ENCODE results near the gene PITX3. TPM values are rescaled to one million over a fixed set of nuclear protein-coding genes. Genes with fewer than 3 reads are reported as not detected.

The PITX3 gene
- total and polyA plus RNA-seq, 2 experiments from 2014 or later: 0.34 TPM; not detected in 1

DNA sequence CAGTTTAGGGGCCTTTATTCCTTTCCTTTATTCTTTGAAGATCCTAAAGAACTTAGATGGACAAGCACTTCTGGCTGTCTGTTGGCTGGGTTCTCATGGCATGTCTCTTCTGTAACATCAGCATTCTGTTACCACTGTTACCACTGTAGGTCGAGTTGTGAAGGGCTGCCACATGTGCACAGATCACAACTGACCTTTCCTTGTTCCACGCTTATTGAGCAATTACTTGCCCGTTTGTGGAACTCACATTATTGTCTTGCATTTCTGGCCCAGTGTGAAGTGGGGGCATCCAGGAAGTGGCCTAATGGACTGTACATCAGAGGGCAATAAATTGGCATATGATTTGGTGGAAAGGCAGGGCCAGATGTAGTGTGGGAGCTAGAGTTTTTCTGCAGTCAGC lies 27.7 kb upstream of the PITX3 start (continued):
- TF ChIP-seq, protein P1, sequence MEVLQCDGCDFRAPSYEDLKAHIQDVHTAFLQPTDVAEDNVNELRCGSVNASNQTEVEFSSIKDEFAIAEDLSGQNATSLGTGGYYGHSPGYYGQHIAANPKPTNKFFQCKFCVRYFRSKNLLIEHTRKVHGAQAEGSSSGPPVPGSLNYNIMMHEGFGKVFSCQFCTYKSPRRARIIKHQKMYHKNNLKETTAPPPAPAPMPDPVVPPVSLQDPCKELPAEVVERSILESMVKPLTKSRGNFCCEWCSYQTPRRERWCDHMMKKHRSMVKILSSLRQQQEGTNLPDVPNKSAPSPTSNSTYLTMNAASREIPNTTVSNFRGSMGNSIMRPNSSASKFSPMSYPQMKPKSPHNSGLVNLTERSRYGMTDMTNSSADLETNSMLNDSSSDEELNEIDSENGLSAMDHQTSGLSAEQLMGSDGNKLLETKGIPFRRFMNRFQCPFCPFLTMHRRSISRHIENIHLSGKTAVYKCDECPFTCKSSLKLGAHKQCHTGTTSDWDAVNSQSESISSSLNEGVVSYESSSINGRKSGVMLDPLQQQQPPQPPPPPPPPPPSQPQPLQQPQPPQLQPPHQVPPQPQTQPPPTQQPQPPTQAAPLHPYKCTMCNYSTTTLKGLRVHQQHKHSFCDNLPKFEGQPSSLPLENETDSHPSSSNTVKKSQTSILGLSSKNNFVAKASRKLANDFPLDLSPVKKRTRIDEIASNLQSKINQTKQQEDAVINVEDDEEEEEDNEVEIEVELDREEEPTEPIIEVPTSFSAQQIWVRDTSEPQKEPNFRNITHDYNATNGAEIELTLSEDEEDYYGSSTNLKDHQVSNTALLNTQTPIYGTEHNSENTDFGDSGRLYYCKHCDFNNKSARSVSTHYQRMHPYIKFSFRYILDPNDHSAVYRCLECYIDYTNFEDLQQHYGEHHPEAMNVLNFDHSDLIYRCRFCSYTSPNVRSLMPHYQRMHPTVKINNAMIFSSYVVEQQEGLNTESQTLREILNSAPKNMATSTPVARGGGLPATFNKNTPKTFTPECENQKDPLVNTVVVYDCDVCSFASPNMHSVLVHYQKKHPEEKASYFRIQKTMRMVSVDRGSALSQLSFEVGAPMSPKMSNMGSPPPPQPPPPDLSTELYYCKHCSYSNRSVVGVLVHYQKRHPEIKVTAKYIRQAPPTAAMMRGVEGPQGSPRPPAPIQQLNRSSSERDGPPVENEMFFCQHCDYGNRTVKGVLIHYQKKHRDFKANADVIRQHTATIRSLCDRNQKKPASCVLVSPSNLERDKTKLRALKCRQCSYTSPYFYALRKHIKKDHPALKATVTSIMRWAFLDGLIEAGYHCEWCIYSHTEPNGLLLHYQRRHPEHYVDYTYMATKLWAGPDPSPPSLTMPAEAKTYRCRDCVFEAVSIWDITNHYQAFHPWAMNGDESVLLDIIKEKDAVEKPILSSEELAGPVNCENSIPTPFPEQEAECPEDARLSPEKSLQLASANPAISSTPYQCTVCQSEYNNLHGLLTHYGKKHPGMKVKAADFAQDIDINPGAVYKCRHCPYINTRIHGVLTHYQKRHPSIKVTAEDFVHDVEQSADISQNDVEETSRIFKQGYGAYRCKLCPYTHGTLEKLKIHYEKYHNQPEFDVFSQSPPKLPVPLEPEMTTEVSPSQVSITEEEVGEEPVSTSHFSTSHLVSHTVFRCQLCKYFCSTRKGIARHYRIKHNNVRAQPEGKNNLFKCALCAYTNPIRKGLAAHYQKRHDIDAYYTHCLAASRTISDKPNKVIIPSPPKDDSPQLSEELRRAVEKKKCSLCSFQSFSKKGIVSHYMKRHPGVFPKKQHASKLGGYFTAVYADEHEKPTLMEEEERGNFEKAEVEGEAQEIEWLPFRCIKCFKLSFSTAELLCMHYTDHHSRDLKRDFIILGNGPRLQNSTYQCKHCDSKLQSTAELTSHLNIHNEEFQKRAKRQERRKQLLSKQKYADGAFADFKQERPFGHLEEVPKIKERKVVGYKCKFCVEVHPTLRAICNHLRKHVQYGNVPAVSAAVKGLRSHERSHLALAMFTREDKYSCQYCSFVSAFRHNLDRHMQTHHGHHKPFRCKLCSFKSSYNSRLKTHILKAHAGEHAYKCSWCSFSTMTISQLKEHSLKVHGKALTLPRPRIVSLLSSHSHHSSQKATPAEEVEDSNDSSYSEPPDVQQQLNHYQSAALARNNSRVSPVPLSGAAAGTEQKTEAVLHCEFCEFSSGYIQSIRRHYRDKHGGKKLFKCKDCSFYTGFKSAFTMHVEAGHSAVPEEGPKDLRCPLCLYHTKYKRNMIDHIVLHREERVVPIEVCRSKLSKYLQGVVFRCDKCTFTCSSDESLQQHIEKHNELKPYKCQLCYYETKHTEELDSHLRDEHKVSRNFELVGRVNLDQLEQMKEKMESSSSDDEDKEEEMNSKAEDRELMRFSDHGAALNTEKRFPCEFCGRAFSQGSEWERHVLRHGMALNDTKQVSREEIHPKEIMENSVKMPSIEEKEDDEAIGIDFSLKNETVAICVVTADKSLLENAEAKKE (CRISPR knock-in tag; IDR thresholded peaks at IDR 0.05): no peak
- TF ChIP-seq POLR2AphosphoS5 (IDR thresholded peaks at IDR 0.05; ENCODE audit: low read depth): no peak
- no peak for TF ChIP-seq ZNF331 (CRISPR knock-in tag; IDR thresholded peaks at IDR 0.05; ENCODE audit: low read depth)
- no peak for TF ChIP-seq CREB1 (CRISPR knock-in tag; IDR thresholded peaks at IDR 0.05; ENCODE audit: low read depth)
- no peak for TF ChIP-seq JUNB (IDR thresholded peaks at IDR 0.05; ENCODE audit: unreplicated experiment)
- TF ChIP-seq, protein P2, sequence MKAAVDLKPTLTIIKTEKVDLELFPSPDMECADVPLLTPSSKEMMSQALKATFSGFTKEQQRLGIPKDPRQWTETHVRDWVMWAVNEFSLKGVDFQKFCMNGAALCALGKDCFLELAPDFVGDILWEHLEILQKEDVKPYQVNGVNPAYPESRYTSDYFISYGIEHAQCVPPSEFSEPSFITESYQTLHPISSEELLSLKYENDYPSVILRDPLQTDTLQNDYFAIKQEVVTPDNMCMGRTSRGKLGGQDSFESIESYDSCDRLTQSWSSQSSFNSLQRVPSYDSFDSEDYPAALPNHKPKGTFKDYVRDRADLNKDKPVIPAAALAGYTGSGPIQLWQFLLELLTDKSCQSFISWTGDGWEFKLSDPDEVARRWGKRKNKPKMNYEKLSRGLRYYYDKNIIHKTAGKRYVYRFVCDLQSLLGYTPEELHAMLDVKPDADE (IDR thresholded peaks at IDR 0.05): no peak
- no peak for TF ChIP-seq EZH2phosphoT487 (IDR thresholded peaks at IDR 0.05; ENCODE audit: unreplicated experiment)

DNA sequence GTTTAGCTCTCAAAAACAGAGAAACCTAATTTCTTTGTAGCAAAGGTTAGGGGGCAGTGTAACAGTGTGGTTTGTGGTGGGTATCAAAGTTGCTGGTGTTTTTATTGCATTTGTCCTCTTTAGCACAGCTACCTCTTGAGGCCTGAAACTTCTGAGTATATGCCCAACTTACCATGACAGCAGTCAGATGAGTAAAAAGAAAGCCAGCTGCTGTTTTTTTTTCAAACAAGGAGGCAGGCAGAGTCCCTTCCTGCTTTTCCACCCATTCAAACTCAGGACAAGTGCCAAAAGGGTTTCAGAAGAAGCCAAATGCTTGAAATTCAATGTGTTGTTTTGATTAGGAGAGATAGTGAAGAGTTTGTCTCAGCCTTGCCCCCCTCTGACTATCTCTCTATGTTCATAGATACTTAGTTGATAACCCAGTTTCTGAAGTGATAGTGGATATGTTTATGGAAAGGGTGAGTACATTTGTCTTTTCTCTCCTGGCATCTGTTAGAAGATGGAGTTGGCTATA lies 27.1 kb upstream of the PITX3 start:
- H4K20me1 ChIP-seq (replicated peaks; ENCODE audit: insufficient read depth): peaks cover 12% of the 10 kb centered on the region
- H3F3A ChIP-seq (replicated peaks; ENCODE audit: low read depth): no peaks in the 10 kb centered on the region
- no peaks in the 10 kb centered on the region for H3K27me3 ChIP-seq (ENCODE audit: insufficient read depth)
- Mint-ChIP-seq H3K9me3 (no peaks in the 10 kb centered on the region), H3K27me3 (ENCODE audit: insufficient read depth, low read depth, poor library complexity) (no peaks in the 10 kb centered on the region), H3K36me3 (ENCODE audit: low read depth) (no peaks in the 10 kb centered on the region), H3K27ac (no peak overlapping the region), H3K4me1 (peaks cover 8% of the 10 kb centered on the region; the same call in 2 of the 3 replicates), H3K4me3 (no peak overlapping the region)
- no peaks in the 10 kb centered on the region for H3K36me3 ChIP-seq (ENCODE audit: insufficient read depth)
- ATAC-seq (no peak), DNase-seq (ENCODE audit: low spot score) (no peak)
- H3K79me2 ChIP-seq (replicated peaks; ENCODE audit: insufficient read depth): peaks cover 5% of the 10 kb centered on the region; the same call in 1 of the 2 replicates
- no peak overlapping the region for H3K4me2 ChIP-seq
- no peak overlapping the region for H3K27ac ChIP-seq (ENCODE audit: low read depth)
- H2AFZ ChIP-seq: no peak overlapping the region
- peaks cover 5% of the 10 kb centered on the region for H3K4me1 ChIP-seq (ENCODE audit: insufficient read depth)
- H3K4me3 ChIP-seq: no peak overlapping the region
- H3K9me2 ChIP-seq (ENCODE audit: insufficient read depth): no peaks in the 10 kb centered on the region
- no peak for TF ChIP-seq EZH2phosphoT487 (IDR thresholded peaks at IDR 0.05; ENCODE audit: unreplicated experiment)
- TF ChIP-seq STAT1 (IDR thresholded peaks at IDR 0.05; ENCODE audit: unreplicated experiment): no peak
- no peak for TF ChIP-seq POLR2AphosphoS5 (IDR thresholded peaks at IDR 0.05; ENCODE audit: low read depth)
- no peak for TF ChIP-seq EZH2 (IDR thresholded peaks at IDR 0.05; ENCODE audit: low read depth, unreplicated experiment)
- TF ChIP-seq ZNF331 (CRISPR knock-in tag; IDR thresholded peaks at IDR 0.05; ENCODE audit: low read depth): no peak
- no peak for TF ChIP-seq ZNF114 (CRISPR knock-in tag; IDR thresholded peaks at IDR 0.05)
- no peak for TF ChIP-seq JUNB (IDR thresholded peaks at IDR 0.05; ENCODE audit: unreplicated experiment)
- TF ChIP-seq, protein P2 (IDR thresholded peaks at IDR 0.05): no peak
